Measurements from ENCODE around the gene ZFYVE27. TPM values are rescaled to one million over a fixed set of nuclear protein-coding genes. Genes with fewer than 3 reads are reported as not detected.

The ZFYVE27 gene
- total and polyA plus RNA-seq, 9 donors: 14.4 to 30.1 (median 25.6) TPM

GRCh38 chr10:97801422-97801821 lies 64.5 kb downstream of the ZFYVE27 start:
- H3K9me3 ChIP-seq: no peaks in the 10 kb centered on the region
- H3K27ac ChIP-seq: no peak overlapping the region
- no peaks in the 10 kb centered on the region for H3K27me3 ChIP-seq
- 44 to 58% (median 47%) methylated on average over 5 of the region's 5 CpGs for WGBS, 3 donors
- no peak for TF ChIP-seq CTCF (IDR thresholded peaks at IDR 0.05)
- TF ChIP-seq POLR2A (IDR thresholded peaks at IDR 0.05): no peak
- no peak for TF ChIP-seq EP300 (IDR thresholded peaks at IDR 0.05)
- intact Hi-C loops (cut with DNase I): no loop called here
- no peak for DNase-seq
- no peaks in the 10 kb centered on the region for H3K36me3 ChIP-seq
- no peak overlapping the region for H3K4me3 ChIP-seq
- no peaks in the 10 kb centered on the region for H3K4me1 ChIP-seq (ENCODE audit: insufficient read depth)

GRCh38 chr10:97805096-97805884 lies 68.4 kb downstream of the ZFYVE27 start:
- Histone ChIP-seq H3K9me3 (no peaks in the 10 kb centered on the region), H3K36me3 (no peaks in the 10 kb centered on the region), H3K4me1 (ENCODE audit: insufficient read depth) (no peaks in the 10 kb centered on the region), H3K27ac (no peak overlapping the region), H3K4me3 (no peak overlapping the region), H3K27me3 (no peaks in the 10 kb centered on the region)
- intact Hi-C loops (cut with DNase I): no loop called here
- TF ChIP-seq POLR2A (IDR thresholded peaks at IDR 0.05) (no peak), CTCF (IDR thresholded peaks at IDR 0.05) (no peak), EP300 (IDR thresholded peaks at IDR 0.05) (no peak)
- 16 to 30% (median 18%) methylated on average over 12 of the region's 12 CpGs for WGBS, 3 donors
- DNase-seq: no peak

- H3K9me3 ChIP-seq: no peaks in the 10 kb centered on the region
- H3K4me3 ChIP-seq: no peak overlapping the region
- intact Hi-C loops (cut with DNase I): no loop called here
- H3K36me3 ChIP-seq: no peaks in the 10 kb centered on the region
- no peak for TF ChIP-seq CTCF (IDR thresholded peaks at IDR 0.05)
- no peak for TF ChIP-seq POLR2A (IDR thresholded peaks at IDR 0.05)
- TF ChIP-seq EP300 (IDR thresholded peaks at IDR 0.05): no peak
- H3K4me1 ChIP-seq (ENCODE audit: insufficient read depth): no peaks in the 10 kb centered on the region
- no peaks in the 10 kb centered on the region for H3K27me3 ChIP-seq
- WGBS, 3 donors: 69 to 72% (median 71%) methylated on average over 6 of the region's 6 CpGs
- DNase-seq: no peak
- no peak overlapping the region for H3K27ac ChIP-seq
Measured at GRCh38 chr10:97805949-97806348, 69.0 kb downstream of the ZFYVE27 start.

GRCh38 chr10:97810446-97810845 lies 73.5 kb downstream of the ZFYVE27 start:
- Histone ChIP-seq H3K27me3 (no peaks in the 10 kb centered on the region), H3K27ac (no peak overlapping the region), H3K9me3 (no peaks in the 10 kb centered on the region), H3K4me1 (ENCODE audit: insufficient read depth) (no peaks in the 10 kb centered on the region), H3K36me3 (no peaks in the 10 kb centered on the region), H3K4me3 (no peak overlapping the region)
- DNase-seq: no peak
- TF ChIP-seq EP300 (IDR thresholded peaks at IDR 0.05): no peak
- no peak for TF ChIP-seq POLR2A (IDR thresholded peaks at IDR 0.05)
- no peak for TF ChIP-seq CTCF (IDR thresholded peaks at IDR 0.05)
- 75 to 90% (median 83%) methylated on average over 7 of the region's 7 CpGs for WGBS, 3 donors
- intact Hi-C loops (cut with DNase I): no loop called here

Other genes starting within 250 kb of the ZFYVE27 start
- 10 to 100 TPM; 54.2 to 63.6 (median 56.4) TPM for gene MMS19, start 238.7 kb upstream of the ZFYVE27 start, total RNA-seq
- 10 to 100 TPM; 45.3 to 58.4 TPM for gene MMS19, start 238.7 kb upstream of the ZFYVE27 start, polyA plus RNA-seq
- gene UBTD1, start 238.2 kb upstream of the ZFYVE27 start, total RNA-seq: 10 to 100 TPM in 4 of 7 donors, 1 to 10 TPM in 3; 5.7 to 15.2 (median 12.8) TPM
- gene UBTD1, start 238.2 kb upstream of the ZFYVE27 start, polyA plus RNA-seq: 10 to 100 TPM in 1 of 2 donors, under 1 TPM in 1; 0.20 to 11.5 TPM
- under 1 TPM in 3 of 7 donors, not detected in 4; 0.37 to 0.46 (median 0.40) TPM for gene ANKRD2, start 164.3 kb upstream of the ZFYVE27 start, total RNA-seq
- under 1 TPM; 0.11 to 0.17 TPM for gene ANKRD2, start 164.3 kb upstream of the ZFYVE27 start, polyA plus RNA-seq
- gene HOGA1, start 152.7 kb upstream of the ZFYVE27 start, total RNA-seq: under 1 TPM in 5 of 7 donors, not detected in 2; 0.12 to 0.80 (median 0.23) TPM
- gene HOGA1, start 152.7 kb upstream of the ZFYVE27 start, polyA plus RNA-seq: under 1 TPM; 0.05 to 0.60 TPM
- gene C10orf62, start 147.4 kb upstream of the ZFYVE27 start, total RNA-seq: under 1 TPM in 1 of 7 donors, not detected in 6; 0.48 TPM
- gene C10orf62, start 147.4 kb upstream of the ZFYVE27 start, polyA plus RNA-seq: not detected
- gene MORN4, start 103.6 kb upstream of the ZFYVE27 start, total RNA-seq: 10 to 100 TPM in 4 of 7 donors, 1 to 10 TPM in 3; 6.6 to 17.7 (median 12.9) TPM
- 10 to 100 TPM; 10.9 to 11.5 TPM for gene MORN4, start 103.6 kb upstream of the ZFYVE27 start, polyA plus RNA-seq
- gene PI4K2A, start 96.5 kb upstream of the ZFYVE27 start, total RNA-seq: 10 to 100 TPM; 11.0 to 18.0 (median 12.6) TPM
- 10 to 100 TPM; 10.8 to 23.8 TPM for gene PI4K2A, start 96.5 kb upstream of the ZFYVE27 start, polyA plus RNA-seq
- 100 to 1,000 TPM in 2 of 7 donors, 10 to 100 TPM in 5; 12.0 to 139 (median 31.8) TPM for gene AVPI1, start 49.9 kb upstream of the ZFYVE27 start, total RNA-seq
- gene AVPI1, start 49.9 kb upstream of the ZFYVE27 start, polyA plus RNA-seq: 10 to 100 TPM; 18.2 to 20.8 TPM
- gene MARVELD1, start 23.4 kb upstream of the ZFYVE27 start, total RNA-seq: 10 to 100 TPM; 16.2 to 58.5 (median 40.2) TPM
- 10 to 100 TPM; 31.0 to 55.4 TPM for gene MARVELD1, start 23.4 kb upstream of the ZFYVE27 start, polyA plus RNA-seq
- 1 to 10 TPM in 1 of 7 donors, under 1 TPM in 4, not detected in 2; 0.18 to 3.0 (median 0.41) TPM for gene SFRP5, start 34.9 kb downstream of the ZFYVE27 start, total RNA-seq
- under 1 TPM; 0.28 to 0.48 TPM for gene SFRP5, start 34.9 kb downstream of the ZFYVE27 start, polyA plus RNA-seq
- gene GOLGA7B, start 112.7 kb downstream of the ZFYVE27 start, total RNA-seq: under 1 TPM in 5 of 7 donors, not detected in 2; under 0.01 to 0.22 (median 0.05) TPM
- under 1 TPM; 0.02 to 0.30 TPM for gene GOLGA7B, start 112.7 kb downstream of the ZFYVE27 start, polyA plus RNA-seq

Measured in ovary (tissue), 9 donors.